HG03064 (cell line): ENCODE results near the gene PWWP2B.
"Not testable (repeated sequence)": the region's sequence is repeated elsewhere in the genome, so short reads cannot be mapped to it uniquely, and the experiment has no call there.

Experiments
- ATAC-seq: cut with Tn5 transposase; IDR thresholded peaks from one replicate; pipeline ENCODE4 v1.9.1; 2021; ENCODE audit warnings: low read depth; ENCODE audit not compliant: unreplicated experiment

The PWWP2B gene

DNA sequence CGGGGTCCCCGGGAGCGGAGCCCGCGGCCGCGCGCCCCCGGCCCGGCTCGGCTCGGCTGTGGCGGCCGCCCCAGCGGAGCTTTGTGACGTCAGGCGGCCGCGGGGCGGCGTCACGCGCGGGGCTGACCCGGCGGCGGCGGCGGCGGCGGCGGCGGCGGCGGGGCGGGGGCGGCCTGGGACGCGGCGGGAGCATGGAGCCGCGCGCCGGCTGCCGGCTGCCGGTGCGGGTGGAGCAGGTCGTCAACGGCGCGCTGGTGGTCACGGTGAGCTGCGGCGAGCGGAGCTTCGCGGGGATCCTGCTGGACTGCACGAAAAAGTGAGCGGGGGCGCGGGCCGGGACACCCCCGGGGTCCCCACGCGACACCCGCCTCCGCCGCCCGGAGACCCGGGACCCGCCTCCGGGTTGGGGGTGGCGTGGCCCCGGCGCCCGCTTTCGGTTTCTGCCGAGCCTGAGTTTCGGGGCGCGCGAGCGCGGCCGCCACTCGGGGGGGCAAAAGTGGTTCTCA lies at the start of gene PWWP2B:
Gene PWWP2B (plus strand): TSS at position 165 of the 506 bp plus-strand sequence. CDS start 27 bp downstream, at position 192.
- ATAC-seq: peak; percentile 51

DNA sequence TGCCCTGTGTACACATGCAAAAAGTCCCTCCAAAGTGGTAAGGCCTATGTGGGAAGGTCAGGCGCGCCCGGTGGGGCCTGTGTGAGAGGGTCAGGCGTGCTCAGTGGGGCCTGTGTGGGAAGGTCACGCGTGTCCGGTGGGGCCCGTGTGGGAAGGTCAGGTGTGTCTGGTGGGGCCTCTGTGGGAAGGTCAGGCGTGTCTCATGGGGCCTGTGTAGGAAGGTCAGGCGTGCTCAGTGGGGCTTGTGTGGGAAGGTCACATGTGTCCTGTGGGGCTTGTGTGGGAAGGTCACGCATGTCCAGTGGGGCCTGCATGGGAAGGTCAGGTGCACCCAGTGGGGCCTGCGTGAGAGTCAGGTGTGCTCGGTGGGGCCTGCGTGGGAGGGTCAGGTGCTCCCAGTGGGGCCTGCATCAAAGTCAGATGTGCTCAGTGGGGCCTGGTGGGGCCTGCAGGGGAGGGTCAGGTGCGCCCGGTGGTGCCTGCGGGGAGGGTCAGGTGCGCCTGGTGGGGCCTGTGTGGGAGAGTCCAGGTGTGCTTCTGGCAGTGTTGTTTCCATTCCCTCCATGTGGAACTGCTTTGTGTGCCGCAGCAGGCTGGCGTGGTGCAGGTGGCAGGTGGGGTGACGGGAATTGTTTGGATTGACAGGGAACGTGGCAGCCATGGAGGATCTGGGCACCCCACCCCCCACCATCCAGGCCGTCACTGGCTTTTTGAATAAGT lies 49.6 kb upstream of the PWWP2B start:
- no peak for ATAC-seq

DNA sequence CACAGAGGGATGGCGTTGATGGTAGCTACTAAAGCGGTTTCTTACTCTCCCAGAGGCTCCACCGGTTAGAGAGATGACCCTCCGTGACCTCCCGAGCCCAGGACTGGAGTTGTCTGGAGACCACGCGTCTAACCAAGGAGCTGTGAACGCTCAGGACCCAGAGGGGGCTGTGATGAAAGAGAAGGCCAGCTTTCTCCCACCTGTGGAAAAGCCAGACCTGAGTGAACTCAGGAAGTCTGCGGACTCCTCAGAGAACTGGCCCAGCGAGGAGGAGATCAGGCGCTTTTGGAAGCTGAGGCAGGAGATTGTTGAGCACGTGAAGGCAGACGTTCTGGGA lies 49.1 kb upstream of the PWWP2B start:
- ATAC-seq: no peak

DNA sequence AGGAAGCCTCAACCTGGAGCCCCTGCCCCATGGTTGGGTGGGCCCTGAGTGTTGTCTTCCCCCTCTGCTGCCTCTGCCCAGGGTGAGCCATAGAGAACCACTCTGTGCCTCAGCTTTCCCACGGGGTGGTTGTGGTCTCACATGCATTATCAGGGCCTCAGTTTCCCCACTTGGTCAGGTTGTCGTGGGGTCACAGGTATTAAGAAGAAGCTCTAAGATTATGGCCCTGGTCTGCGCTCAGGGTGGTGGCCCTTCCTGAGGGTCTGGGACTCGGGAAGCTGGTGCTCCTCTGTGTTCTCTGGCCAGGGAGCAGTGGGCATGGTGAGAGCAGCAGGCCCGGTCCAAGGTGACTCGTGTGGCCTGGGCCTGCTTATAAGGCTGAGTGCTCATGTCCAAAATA lies 47.2 kb upstream of the PWWP2B start:
- no peak for ATAC-seq

DNA sequence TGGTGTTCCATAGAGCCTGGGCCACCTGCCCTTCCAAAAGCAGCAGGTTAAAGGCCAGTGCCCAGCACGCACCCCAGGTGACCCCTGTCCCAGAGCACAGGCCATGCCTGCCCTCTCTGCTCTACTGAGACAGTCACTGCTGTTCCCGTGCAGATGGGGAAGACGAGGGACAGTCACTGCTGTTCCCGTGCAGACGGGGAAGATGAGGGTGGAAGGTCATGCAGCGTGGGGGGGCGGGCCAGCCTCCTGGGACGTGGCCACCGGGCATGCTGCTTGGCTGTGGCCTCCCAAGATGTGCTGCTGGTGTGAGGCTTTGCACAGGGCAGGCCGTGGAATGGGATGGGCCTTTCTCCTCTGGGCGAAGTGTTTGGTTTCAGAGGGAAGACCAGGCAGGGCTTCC lies 46.6 kb upstream of the PWWP2B start:
- no peak for ATAC-seq

DNA sequence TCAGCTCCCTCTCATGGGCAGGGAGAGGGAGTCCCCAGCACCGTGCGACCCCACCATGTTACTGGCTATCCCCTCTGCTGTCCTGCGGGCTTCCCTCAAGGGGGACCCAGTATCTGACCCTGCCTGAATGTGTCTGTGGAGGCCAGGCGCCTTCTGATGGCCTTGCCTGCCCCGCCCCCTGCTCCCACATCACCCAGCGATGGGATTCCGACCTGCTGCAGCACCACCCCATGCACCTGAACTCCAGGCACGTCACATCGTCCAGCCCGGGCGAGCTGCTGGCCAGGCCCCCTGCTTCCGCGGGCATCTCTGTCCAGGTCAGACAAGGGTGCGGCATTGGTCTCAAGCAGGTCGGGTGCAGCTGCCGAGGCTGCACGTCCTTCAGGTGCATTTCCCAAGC lies 46.1 kb upstream of the PWWP2B start:
- no peak for ATAC-seq

DNA sequence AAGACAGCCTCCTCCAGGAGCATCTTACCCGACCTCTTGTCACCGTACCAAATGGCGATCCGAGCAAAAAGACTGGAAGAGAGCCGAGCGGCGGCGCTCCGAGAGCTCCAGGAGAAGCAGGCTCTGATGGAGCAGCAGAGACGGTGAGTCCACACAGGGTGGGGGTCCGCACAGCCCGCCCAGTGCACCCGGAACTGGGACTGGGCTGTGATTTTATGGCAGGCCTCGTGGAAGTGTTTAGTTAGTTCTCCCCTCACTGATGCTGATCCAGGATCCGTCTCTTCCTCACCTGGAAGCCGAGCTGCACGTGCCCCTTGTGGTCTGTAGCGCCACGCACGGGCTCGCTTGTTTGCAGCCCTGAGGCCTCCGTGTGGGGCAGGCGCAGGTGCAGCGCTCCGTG lies 45.4 kb upstream of the PWWP2B start:
- ATAC-seq: no peak

DNA sequence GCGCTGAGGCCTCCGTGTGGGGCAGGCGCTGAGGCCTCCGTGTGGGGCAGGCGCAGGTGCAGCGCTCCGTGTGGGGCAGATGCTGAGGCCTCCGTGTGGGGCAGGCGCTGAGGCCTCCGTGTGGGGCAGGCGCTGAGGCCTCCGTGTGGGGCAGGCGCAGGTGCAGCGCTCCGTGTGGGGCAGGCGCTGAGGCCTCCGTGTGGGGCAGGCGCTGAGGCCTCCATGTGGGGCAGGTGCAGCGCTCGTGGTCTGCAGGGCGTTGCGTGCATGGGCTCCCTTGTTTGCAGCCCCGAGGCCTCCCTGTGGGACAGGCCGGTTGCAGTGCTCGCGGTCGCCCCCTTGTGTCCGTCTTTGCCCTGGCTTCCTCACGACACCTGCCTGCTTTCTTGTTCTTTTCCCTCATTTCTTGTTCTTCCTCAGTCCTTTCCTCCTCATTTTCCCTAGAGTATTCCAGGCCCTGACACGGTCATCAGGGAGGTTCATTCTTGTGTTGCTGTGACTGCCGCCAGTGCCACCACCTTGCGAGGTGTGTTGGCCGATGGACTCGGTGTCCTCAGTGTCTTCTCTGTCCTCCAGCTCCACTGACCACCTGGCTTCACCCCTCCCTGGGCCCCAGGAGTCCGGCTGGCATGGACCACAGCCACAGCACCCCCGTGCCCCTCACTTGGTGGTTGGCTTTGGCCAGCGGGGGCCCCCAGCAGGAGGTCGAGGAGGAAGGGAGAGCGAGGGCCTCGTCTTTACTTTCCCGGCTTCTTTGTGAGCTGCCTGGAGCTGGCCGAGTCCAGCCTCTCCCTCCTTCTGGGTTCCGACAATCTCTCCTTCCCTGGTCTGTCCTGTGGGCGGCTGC lies 44.3 kb upstream of the PWWP2B start:
- not testable (repeated sequence) for ATAC-seq

DNA sequence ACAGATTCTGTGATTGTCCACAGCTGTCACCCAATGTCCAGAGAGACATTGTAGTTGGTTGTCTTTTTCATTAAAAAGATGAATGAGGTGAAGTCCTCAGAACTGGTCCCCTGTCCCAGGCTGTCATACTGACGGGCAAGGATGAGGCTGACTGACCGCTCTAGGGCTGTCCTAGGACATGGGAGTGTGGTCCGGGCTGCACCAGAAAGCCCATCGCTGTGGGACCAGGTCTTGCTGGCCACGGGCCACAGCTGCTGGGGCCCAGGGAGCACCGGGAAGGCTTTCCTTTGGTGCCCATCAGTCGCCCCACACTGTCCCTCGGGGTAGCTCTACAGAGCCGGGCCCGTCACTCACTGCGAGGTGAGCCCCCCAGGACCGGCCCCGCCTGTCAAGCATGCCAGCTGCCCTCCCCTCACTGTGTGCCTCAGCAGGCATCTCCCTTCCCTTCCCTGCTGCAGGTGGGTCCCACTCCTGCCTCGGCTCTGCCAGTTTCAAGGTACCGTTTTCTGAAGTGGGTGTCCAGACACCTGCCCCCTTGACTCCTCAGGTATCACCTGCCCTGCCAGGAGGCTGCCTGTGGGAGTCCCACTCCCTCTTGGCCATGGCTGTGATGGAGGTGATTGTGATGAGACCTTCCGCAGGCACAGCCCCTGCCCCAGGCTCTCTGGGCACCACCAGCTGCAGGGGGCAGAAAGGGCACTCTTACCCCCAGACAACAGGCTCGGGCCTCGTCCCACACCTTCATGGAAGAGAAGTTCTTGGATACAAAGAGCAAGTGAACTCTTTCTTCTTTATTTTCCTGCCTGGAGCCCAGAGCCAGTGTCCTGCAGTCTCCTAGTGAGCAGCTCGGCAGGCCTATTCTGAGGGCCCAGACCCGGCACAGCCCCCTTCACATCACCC lies 43.3 kb upstream of the PWWP2B start:
- ATAC-seq: no peak

DNA sequence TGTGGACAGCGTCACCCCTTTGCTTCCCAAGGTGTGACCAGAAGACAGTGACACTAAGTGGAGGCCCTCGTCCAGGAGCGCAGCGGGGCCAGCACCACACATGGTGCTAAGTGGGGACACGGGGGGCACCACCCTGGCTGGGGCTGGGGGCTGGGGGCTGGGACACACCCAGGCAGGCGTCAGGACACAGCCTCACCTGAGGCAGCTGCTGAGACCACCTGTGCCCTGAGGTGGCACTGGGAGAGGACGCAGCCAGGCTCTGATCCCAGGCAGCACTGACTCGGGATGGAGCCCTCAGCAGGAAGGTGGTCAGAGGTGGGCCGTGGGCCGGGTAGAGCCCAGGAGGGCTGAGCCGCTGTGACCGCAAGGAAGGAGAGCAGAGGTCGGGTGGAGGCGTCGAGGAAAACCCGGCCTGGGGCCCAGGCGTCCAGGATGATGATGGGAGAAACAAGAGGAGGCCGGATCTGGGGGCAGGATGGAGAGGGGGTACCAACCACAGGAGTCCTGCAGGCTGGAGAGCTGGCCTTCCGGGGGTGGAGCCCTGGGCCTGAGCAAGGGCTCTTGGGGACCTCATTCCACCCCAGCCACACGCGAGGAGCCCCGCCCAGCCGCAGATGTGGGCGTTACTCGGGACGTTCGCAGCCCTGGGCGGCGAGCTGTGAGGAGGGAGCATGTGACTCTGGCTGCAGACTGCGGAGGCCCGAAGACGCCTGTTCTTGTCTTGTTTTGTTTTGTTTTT lies 42.5 kb upstream of the PWWP2B start:
- ATAC-seq: no peak

DNA sequence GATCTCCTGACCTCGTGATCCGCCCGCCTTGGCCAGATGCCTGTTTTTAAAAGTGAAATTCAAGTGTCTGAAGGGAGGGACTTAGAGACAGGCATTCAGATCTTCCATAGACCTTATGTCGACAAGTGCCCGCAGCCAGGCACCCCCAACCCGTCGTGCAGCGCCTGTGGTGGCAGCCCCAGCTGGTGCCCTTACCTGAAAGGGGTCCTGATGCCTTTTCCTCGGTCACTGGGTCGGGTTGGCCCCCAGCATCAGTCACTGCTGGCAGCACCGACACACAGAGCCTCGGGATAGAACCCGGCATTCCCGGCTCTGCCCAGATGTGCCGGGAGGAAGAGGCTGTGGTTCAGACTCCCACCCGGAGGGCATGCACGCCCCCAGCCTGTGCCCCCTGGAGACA lies 41.7 kb upstream of the PWWP2B start:
- ATAC-seq: no peak

DNA sequence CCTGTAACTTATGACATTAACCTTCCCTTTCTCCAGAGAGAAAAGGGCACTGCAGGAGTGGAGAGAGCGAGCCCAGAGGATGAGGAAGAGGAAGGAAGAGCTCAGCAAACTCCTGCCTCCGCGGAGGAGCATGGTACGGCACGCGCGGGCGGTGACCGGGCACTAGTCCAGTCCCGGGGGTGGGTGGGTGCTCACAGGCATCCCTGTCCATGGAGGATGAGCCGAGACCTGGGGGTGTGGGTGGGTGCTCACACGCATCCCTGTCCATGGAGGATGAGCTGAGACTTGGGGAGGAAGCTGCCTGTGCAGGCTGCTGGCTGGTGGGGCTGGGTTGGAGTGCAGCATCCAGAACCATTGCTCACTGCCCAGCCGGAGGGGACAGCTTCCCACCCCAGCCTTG lies 41.2 kb upstream of the PWWP2B start:
- ATAC-seq: no peak

DNA sequence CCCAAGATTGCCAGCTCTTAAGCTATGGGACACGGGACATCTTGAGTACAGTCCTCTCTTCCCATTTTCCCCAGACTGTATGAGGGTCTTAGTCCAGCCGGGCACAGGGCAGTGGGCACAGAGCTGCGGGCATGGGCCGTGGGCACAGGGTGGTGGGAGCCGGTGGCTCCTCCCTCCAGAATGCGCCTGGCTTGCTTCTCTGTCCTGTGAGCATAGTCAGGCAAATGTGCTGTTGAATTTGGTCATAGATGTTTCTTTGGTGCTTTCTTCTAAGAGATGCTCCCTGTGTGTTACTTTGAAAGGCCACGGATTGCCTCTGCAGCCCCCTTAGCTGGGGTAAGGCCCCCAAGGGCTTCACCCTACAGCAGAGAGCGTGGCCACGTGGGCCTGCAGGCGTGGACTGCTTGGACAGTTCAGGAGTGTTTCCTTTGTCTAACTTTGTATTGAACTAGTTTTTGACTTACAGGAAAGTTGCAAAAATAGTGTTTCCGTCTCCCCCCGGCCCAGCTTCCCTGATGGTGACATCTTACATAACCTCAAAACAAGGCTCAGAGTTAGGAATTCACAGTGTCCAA lies 40.3 kb upstream of the PWWP2B start:
- no peak for ATAC-seq

DNA sequence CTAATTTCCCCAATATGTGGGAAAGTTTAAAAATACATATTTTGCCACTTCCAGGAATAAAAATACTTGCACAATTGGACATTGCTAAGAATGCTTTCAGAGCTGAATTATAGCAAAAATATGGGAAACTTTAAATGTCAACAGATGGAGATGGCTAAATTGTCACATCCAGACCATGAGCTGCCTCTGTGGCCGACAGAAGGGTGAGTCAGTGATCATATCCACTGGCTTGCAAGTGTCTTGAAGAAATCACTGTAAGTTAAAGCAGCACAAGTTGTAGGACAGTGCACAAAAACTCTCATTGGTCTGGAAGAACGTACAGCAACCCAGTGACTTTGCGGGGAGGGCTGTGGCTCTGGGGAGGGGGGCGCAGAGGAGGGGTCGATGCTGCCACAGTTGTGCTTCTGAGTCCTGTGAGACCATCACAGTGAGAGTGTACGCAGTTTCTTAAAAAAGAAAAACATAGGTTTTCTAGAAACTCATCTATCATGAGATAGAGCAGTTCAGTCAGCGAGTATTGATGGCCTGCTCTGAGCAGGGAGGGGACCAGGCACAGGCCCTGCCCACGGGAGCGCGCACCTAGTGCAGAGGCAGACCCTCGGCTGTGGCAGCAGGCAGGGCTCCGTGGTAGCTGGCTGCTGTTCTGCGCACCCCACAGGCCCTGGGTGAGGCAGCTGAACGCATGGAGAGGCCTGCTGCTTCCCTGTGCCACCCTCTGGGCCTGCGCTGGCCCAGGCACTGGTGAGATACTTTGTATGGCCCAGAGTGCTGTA lies 39.5 kb upstream of the PWWP2B start:
- no peak for ATAC-seq

DNA sequence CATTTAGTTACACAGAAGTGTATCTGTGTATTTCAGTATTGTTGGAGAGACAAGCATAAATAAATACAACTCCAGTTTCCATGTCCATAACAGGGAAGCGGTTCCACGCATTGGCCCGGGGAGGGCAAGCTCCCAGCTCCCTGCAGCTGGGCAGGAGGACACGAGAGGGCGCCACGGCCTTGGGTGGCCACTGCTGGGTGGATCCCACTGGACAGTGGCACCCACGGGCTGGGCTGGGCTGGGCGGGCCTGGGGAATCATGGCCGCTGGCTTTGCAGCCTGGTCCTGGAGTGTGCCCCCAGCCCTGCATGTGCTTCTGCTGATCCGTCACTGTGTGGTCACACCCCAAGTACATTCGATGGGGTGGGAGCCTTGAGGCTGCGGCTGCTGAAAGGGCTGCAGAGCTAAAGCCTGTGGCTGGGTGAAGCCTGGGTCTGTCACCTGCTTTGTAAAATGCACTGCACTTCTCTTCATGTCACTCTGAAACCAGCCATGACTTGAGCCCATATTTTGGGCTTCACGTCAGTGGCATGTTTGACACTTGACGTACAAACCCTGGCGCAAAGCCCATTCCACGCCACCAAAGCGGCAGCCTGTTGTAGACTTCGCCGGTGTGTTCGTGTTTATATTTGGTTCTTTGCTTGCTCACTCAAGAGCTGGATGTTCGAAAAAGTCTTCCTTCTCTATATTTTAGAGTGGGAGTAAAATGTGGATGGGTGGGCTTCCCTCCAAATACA lies 37.5 kb upstream of the PWWP2B start:
- ATAC-seq: no peak

DNA sequence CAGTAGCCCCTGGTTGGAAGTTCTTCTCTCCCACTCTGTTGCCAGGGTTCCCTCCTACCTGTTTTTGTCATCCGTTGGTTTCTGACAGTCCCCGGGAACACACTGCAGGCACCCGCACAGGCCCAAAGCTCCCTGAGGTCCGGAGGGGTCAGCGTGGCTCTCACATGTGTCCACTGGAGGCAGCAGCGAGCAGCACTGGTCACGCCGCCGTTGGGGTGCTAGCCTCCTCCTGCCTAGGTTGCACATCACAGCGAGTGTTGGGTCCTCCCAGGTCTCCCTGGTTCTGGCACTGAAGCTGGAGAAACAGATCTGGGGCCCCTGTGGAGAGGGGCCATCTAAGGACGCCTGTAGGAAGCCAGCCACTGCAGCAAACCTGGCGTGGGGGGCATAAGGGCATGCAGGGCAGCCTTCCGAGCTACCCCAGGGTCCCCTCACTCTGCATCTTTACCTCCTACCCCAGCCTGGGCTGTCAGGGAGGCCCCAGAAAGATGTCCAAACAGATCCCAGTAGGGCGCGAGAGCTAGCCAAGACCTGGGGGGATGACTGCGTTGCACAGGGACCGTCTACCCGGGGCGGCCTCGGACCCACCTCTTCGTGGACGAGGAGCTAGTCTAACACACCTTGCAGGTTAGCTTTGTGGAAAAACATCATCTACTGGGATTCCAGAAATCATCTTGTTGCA lies 36.1 kb upstream of the PWWP2B start:
- no peak for ATAC-seq

DNA sequence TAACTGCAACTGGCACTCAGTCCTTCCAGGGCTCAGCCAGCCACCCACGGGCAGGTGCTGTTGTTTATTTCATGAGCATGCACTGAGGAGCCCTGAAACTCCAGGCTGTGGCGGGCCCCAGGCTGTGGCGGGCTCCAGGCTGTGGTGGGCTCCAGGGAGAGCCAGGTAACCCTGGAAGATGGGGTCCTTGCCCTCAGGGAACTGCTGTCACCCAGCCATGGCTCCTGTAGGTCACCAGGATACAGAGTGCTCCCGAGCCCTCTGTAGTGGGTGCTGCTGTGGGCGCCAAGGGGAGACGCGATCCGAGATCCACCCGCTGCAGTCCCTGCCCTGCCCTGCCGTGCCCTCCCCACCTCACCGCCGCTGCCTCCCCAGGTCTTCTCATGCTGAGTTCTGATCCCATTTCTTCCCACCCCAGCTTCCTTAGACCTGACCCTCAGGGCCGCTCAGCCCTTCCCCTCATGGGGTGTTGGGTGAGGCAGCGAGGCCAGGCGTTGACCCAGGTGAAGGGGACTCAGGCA lies 35.4 kb upstream of the PWWP2B start:
- ATAC-seq: no peak

DNA sequence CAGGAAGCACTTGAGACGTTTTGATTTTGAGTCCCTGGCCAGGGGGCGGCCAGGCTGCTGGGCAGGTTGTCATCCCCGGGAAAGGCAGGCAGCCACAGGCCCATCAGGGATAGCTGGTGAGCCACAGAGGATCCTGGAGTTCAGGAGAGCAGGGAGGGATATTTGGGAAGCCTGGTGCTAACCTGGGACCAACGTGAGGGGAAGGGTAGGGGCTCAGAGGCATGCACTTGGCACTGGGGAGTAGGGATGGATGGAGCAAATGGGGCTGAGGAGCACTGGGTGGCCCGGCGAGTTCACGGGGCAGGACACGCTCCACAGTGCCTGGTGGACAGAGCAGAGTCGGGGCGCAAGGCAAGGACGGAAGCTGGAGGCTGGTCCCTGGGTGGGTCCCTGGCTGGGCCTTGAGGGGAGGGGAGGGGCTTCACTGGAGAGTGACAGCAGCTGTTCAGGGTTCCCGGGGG lies 34.8 kb upstream of the PWWP2B start:
- ATAC-seq: no peak
